Gastrocnemius medialis (tissue), 4 donors: Measurements from ENCODE around the gene EPHB2. TPM values are rescaled to one million over a fixed set of nuclear protein-coding genes. Genes with fewer than 3 reads are reported as not detected.

Experiments
- ATAC-seq, 2 donors: fragments of 150-250 bp; one replicate each; pipeline ENCODE4 v1.9.1; 2016
- DNase-seq, 2 donors: peaks; one replicate each; pipeline ENCODE4 v3.0.0-alpha.2; 2019
- H3K27ac ChIP-seq, 4 donors: fragments of 200-600 bp; sonication (generic); 1 replicate in 1 of 4; 2 replicates in 3 of 4; pipeline ENCODE4 v1.5.1; 2016 to 2018; ENCODE audit warnings: mild to moderate bottlenecking in 2 of 4, moderate library complexity in 1 of 4
- H3K27me3 ChIP-seq, 3 donors: fragments of 200-600 bp; sonication (generic) in 2 of 3; 1 replicate in 1 of 3; 2 replicates in 2 of 3; pipeline versions ENCODE4 v1.5.1 to v1.6.0; 2016 to 2019; ENCODE audit warnings: mild to moderate bottlenecking in 1 of 3, moderate library complexity in 1 of 3
- H3K36me3 ChIP-seq, 2 donors: fragments of 200-600 bp; sonication (generic) in 1 of 2; one replicate each; pipeline ENCODE4 v1.5.1; 2017 to 2018
- H3K4me1 ChIP-seq, 2 donors: fragments of 200-600 bp; sonication (generic) in 1 of 2; one replicate each; pipeline ENCODE4 v1.5.1; 2016 to 2017; ENCODE audit warnings: mild to moderate bottlenecking in 2 of 2
- H3K4me3 ChIP-seq, 4 donors: fragments of 200-600 bp; sonication (generic) in 3 of 4; 1 replicate in 1 of 4; 2 replicates in 3 of 4; pipeline ENCODE4 v1.5.1; 2016 to 2019; ENCODE audit warnings: mild to moderate bottlenecking in 2 of 4
- H3K9me3 ChIP-seq, 3 donors: fragments of 200-600 bp; sonication (generic) in 2 of 3; 1 replicate in 1 of 3; 2 replicates in 2 of 3; pipeline ENCODE4 v1.5.1; 2016 to 2019
- POLR2A ChIP-seq, 2 donors: fragments of 450-650 bp; IDR thresholded peaks; one replicate each; pipeline ENCODE4 v1.6.1; 2017; ENCODE audit warnings: antibody characterized with exemption in 2 of 2, mild to moderate bottlenecking in 2 of 2, moderate library complexity in 2 of 2
- in situ Hi-C, 4 donors: fragments of 200-750 bp; cut with MboI; loops; one replicate each; pipeline versions ENCODE4 v1.15.0 to v1.8.0; 2017; ENCODE audit warnings: low sequenced_read_pairs in 4 of 4
- intact Hi-C: fragments of 100-400 bp; cut with DNase I; formaldehyde crosslinking; loops from one replicate; pipeline ENCODE4 v1.15.1; 2023; ENCODE audit warnings: low total_unique reads
- total RNA-seq, 4 donors: library from RNA; depleted of rRNA; stranded (reverse); fragments of >200 nt; gene quantifications; one replicate each; pipeline versions ENCODE4 v1.1.0 to v1.2.3, GENCODE V29; 2016
- TF ChIP-seq, protein P1 (sequence below), 5 experiments: fragments of 450-650 bp in 3 of 5; fragments of 200-600 bp in 2 of 5; sonication (generic) in 2 of 5; IDR thresholded peaks in 4 of 5; conservative IDR thresholded peaks in 1 of 5; 1 replicate in 4 of 5; 2 replicates in 1 of 5; pipeline ENCODE4 v1.5.1; 2016 to 2019; ENCODE audit warnings: antibody characterized with exemption in 5 of 5, mild to moderate bottlenecking in 3 of 5, moderate library complexity in 3 of 5

EPHB2 gene
- total RNA-seq, 4 donors from 2014 or later = 0.07 to 0.58 (median 0.24) TPM; not detected in 1

DNA sequence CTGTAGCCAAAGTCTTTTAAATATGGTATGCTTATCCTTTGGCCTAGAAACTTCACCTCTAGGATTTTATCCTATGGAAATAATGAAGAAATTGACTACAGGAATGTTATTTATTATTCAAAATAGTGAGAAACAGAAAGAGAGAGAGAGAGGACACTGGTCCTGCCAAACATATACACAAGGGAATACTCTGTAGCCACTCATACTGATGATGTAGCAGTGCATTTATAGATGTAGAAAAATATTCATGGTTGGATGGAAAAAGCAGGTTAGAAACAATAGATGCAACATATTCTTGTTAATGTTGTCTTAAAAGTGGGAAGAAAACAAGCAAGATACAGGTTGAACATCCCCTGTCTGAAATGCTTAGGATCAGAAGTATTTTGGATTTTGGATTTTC is 22.2 kb upstream of the EPHB2 start:
- in situ Hi-C loops (no loop called here), intact Hi-C loops (no loop called here)
- Histone ChIP-seq H3K36me3 (no peaks in the 10 kb centered on the region), H3K4me3 (no peak overlapping the region), H3K27ac (no peak overlapping the region), H3K9me3 (no peaks in the 10 kb centered on the region), H3K27me3 (peaks cover 0 to 23% (median 9%) of the 10 kb centered on the region in 3 donors), H3K4me1 (no peaks in the 10 kb centered on the region)
- DNase-seq (no peak), ATAC-seq (no peak)
- TF ChIP-seq, protein P1, sequence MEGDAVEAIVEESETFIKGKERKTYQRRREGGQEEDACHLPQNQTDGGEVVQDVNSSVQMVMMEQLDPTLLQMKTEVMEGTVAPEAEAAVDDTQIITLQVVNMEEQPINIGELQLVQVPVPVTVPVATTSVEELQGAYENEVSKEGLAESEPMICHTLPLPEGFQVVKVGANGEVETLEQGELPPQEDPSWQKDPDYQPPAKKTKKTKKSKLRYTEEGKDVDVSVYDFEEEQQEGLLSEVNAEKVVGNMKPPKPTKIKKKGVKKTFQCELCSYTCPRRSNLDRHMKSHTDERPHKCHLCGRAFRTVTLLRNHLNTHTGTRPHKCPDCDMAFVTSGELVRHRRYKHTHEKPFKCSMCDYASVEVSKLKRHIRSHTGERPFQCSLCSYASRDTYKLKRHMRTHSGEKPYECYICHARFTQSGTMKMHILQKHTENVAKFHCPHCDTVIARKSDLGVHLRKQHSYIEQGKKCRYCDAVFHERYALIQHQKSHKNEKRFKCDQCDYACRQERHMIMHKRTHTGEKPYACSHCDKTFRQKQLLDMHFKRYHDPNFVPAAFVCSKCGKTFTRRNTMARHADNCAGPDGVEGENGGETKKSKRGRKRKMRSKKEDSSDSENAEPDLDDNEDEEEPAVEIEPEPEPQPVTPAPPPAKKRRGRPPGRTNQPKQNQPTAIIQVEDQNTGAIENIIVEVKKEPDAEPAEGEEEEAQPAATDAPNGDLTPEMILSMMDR (IDR thresholded peaks at IDR 0.05 in 4 of 5, conservative IDR thresholded peaks at IDR 0.05 in 1 of 5) = no peak
- no peak for TF ChIP-seq POLR2A (IDR thresholded peaks at IDR 0.05)

DNA sequence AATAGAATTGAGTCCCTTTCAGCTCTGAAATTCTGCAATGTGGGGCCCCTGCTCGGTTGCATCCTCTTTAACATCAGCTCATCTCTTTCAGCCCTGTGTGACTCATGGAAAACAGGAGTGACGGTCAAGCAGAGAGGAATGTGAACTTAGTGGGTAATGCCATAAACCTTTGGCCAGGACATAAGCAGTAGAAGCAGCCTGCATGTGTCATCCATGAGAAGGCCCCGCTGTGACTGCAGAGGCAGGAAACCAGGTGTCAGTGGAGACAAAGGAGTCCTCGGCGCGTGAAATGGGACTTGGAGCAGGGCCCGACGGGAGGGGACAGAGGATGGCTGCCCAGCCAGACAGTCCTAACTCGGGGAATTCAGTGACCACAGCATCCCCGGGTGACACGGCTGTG is 21.1 kb upstream of the EPHB2 start:
- H3K27ac ChIP-seq = no peak overlapping the region
- H3K27me3 ChIP-seq = peaks cover 0 to 23% (median 9%) of the 10 kb centered on the region in 3 donors
- no peaks in the 10 kb centered on the region for H3K36me3 ChIP-seq
- no peak for ATAC-seq
- no peaks in the 10 kb centered on the region for H3K4me1 ChIP-seq
- in situ Hi-C loops (no loop called here), intact Hi-C loops (no loop called here)
- no peak overlapping the region for H3K4me3 ChIP-seq
- no peaks in the 10 kb centered on the region for H3K9me3 ChIP-seq
- no peak for TF ChIP-seq POLR2A (IDR thresholded peaks at IDR 0.05)
- TF ChIP-seq, protein P1 (IDR thresholded peaks at IDR 0.05 in 4 of 5, conservative IDR thresholded peaks at IDR 0.05 in 1 of 5) = no peak
- no peak for DNase-seq

DNA sequence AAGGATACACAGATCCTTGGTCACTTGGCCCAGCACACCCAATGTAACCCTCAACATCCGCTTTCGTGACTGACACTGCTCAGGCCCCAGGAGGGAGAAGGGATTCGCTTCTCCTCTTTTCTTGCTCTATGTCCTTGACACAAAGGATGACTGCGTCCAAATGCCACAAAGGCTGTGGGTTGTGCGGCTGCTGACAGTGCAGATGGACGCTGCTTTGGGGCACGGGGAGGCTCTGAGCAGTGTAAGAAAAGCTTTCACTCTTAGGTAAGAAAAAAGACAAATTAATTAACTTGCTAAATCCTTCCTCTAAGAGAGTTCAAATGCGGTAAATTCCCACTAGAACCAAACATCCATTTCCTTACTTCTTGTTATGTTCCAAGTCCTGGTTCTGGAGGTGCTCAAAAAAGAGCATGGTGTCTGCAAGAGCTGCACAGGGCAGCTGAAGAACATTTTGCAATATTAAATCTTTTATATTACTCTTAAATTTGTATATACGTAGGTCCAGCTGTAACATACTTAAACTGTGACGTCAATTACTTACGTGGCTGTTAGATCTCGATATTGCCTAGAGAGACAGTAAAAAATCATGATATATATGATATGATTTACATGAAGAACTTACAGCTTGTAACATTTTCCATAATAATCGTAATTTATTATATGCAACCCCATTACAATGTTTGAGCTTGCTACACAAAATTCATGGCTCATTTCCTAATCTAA is 19.4 kb upstream of the EPHB2 start:
- intact Hi-C loops = no loop called here
- Histone ChIP-seq H3K36me3 (no peaks in the 10 kb centered on the region), H3K4me1 (no peaks in the 10 kb centered on the region), H3K4me3 (no peak overlapping the region), H3K27me3 (peaks cover 0 to 16% (median 6%) of the 10 kb centered on the region in 3 donors), H3K27ac (no peak overlapping the region), H3K9me3 (no peaks in the 10 kb centered on the region)
- DNase-seq (no peak), ATAC-seq (no peak)
- TF ChIP-seq, protein P1 (IDR thresholded peaks at IDR 0.05 in 4 of 5, conservative IDR thresholded peaks at IDR 0.05 in 1 of 5) = no peak
- TF ChIP-seq POLR2A (IDR thresholded peaks at IDR 0.05) = no peak
- in situ Hi-C loops = no loop called here

DNA sequence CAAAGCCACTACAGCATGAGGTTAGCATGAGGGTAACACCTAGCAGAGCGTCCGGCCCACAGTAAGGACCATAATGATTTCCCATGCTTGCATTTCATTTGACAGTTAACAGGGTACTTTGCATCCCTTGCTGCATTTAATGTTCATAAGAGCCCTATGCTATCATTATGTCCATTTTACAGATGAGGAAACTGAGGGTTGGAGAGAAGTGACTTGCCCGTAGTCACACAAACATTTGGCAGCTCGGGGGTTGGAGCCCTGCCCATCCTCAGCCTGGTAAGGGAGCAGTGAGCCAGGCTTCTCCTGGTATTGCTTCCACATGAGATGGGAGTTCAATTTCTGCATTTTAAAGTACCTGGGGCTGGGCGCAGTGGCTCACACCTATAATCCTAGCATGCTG is 16.5 kb upstream of the EPHB2 start:
- H3K4me1 ChIP-seq = no peaks in the 10 kb centered on the region
- H3K27me3 ChIP-seq = peaks cover 0 to 5% (median 0%) of the 10 kb centered on the region in 3 donors
- no peak overlapping the region for H3K4me3 ChIP-seq
- no peaks in the 10 kb centered on the region for H3K9me3 ChIP-seq
- DNase-seq (no peak), ATAC-seq (no peak)
- TF ChIP-seq, protein P1 (IDR thresholded peaks at IDR 0.05 in 4 of 5, conservative IDR thresholded peaks at IDR 0.05 in 1 of 5) = no peak
- no peak for TF ChIP-seq POLR2A (IDR thresholded peaks at IDR 0.05)
- in situ Hi-C loops (no loop called here), intact Hi-C loops (no loop called here)
- no peak overlapping the region for H3K27ac ChIP-seq
- no peaks in the 10 kb centered on the region for H3K36me3 ChIP-seq
